ENCODE measurements around the gene RABGAP1L.
"Not testable (repeated sequence)": the region's sequence is repeated elsewhere in the genome, so short reads cannot be mapped to it uniquely, and the experiment has no call there.

Gene RABGAP1L

DNA sequence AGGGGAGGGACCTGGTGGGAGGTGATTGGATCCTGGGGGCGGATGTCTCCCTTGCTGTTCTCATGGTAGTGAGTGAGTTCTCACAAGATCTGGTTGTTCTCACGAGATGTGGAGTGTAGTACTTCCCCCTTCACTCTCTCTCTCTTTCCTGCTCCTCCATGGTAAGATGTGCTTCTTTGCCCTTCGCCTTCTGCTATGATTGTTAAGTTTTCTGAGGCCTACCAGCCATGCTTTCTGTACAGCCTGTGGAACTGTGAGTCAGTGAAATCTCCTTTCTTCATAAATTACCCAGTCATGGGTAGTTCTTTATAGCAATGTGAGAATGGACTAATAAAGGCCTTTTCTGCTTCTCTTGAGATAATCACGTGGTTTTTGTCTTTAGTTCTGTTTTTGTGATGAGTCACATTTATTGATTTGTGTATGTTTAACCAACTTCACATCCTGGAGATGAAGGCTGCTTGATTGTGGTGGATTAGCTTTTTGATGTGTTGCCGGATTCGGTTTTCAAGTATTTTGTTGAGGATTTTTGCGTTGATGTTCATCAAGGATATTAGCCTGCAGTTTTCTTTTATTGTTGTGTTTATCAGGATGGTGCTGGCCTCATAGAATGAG, 45.5 kb downstream of the RABGAP1L start:
- no peak for DNase-seq

DNA sequence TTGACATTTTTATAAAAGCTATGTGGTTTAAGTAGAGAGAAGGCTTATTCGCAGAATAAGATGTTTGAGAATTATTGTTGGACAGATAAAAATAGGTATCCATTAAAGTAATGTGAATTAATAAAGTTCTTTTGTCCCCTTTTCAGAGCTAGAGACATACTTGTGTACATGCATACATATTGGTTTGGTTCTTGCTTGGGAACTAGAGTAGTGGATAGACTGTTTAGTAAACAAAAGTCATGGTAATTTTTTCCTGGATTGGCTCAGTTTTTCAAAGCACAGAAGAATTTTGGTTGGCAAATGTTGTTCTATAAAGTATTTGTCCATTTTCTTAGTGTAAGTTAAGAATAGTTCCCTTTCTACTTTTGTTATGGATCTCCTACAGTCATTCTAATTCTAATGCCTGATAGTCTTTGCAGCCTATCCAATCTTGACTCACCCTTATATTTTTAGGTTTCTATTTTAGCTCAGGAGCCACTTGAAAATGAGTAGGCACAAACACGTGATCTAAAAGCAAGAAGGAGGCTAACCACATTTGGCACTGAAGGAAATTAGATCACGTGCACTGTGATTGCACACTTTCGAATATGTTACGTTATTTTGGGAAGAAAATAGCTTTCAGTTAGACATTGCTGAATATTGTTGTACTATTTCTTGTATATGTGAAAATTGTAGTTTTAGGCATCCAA, 47.0 kb downstream of the RABGAP1L start:
- no peak for DNase-seq

- no peak for DNase-seq
These were observed 50.2 kb downstream of the RABGAP1L start for GRCh38 chr1:174209347-174210187.

GRCh38 chr1:174211486-174211885, 52.2 kb downstream of the RABGAP1L start:
- no peak for DNase-seq

DNA sequence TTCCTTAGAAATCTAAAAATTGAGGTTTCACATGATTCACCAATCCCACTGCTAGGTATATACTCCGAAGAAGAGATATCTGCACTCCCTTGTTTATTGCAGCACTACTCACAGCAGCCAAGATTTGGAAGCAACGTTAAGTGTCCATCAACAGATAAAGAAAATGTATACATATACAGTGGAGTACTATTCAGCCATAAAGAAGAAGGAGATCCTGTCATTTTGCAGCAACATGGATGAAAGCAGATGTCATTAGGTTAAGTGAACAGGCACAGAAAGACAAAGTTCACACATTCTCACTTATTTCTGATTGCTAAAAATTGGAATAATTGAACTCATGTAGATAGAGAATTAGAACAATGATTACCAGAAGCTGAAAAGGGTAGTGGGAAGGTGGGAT, 56.4 kb downstream of the RABGAP1L start:
- DNase-seq = no peak

GRCh38 chr1:174217248-174217647, 57.9 kb downstream of the RABGAP1L start:
- DNase-seq = no peak

GRCh38 chr1:174217787-174218574, 58.7 kb downstream of the RABGAP1L start:
- DNase-seq = peak in 1 of 2 donors; percentile 41

DNA sequence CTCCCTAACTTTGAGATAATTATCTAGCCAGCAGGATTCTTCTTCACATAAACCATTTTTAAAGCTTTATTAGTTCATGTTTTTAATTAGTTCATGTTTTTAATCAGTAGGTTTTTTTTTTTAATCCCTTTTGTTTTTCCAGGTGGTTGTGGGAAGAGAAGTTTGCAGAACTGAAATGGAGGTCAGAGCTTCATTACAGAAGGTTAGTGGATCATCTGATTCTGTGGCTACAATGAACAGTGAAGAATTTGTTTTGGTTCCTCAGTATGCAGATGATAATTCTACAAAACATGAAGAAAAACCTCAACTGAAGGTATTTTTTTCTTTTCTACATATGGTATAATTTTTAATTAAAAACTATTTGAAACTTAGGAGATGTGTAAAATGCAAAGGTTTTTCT, 59.7 kb downstream of the RABGAP1L start:
- DNase-seq = no peak

- DNase-seq = no peak
These were observed 60.5 kb downstream of the RABGAP1L start for GRCh38 chr1:174219606-174220370.

DNA sequence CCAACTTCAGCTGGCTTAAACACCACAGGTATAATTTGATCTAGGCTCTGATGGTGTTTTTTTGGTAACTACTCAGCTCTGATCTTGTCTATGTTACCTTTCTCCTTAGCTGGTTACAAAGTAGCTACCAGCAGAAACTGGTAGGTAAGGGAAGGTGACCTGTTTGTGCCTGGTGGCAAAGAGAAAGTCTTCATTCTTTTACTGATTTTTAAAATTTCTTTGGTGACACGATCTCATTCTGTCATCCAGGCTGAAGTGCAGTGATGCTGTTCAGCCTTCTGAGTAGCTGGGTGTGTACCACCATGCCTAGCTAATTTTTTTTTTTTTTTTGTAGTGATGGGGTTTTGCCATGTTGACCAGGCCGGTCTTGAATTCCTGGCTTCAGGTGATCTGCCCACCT, 62.4 kb downstream of the RABGAP1L start:
- DNase-seq = no peak

DNA sequence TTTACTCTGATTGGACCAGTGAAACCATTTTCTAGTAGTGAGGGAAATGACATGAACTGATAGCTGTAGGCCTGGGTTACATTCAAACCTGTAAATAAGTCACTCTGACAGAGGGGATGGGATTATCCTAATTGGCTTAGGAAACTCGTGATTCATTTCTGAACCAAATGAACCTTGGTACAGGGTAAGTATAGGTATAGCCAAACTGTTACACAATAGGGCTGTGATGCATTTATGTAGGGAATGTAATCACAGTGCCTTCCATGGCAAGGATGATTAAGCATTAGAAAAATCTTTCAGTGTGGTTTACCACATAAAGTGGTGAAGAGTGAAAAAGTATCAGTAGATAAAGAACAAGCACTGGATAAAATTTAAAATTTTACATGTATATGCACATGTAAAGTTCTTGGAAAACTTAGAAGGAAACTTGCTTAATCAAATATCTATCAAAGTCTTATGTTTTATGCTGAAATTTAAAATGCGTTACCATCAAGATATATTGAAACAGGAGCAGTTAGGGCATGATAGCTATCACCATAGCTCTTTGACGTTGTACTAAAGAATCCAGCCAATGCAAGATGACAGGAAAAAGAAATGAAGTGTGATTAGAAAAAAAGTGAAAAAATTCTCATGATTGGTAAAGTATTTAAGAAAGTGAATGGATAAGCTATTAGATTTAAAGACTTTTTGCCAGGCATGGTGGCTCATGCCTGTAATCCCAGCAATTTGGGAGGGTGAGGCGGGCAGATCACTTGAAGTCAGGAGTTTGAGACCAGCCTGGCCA, 63.0 kb downstream of the RABGAP1L start:
- DNase-seq = no peak

GRCh38 chr1:174224641-174225040, 65.3 kb downstream of the RABGAP1L start:
- DNase-seq = no peak

- no peak for DNase-seq
These were observed 66.3 kb downstream of the RABGAP1L start for GRCh38 chr1:174225499-174226204.

GRCh38 chr1:174230399-174230798, 71.1 kb downstream of the RABGAP1L start:
- DNase-seq = no peak

- no peak for DNase-seq
These were observed 73.4 kb downstream of the RABGAP1L start for GRCh38 chr1:174232761-174233160.

- DNase-seq = not testable (repeated sequence)
These were observed 79.7 kb downstream of the RABGAP1L start for GRCh38 chr1:174238845-174239501.

DNA sequence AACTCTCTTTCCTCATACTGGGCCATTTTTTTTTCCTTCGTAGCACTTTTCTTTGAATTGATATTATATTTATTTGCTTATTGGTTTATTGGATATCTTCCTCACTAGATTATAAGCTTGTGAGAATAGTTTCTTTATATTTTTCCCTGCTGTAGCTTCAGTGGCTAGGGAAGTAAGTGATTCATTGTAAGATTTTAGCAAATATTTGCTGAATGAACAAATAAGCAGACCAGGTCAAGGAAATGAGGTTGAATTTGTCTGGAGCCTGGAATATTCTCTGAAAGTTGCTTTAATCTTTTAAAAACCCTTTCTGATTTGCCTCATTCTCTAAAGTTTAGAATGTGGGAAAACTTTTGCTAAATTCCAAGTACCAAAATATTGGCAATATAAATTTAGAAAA, 80.2 kb downstream of the RABGAP1L start:
- no peak for DNase-seq

DNA sequence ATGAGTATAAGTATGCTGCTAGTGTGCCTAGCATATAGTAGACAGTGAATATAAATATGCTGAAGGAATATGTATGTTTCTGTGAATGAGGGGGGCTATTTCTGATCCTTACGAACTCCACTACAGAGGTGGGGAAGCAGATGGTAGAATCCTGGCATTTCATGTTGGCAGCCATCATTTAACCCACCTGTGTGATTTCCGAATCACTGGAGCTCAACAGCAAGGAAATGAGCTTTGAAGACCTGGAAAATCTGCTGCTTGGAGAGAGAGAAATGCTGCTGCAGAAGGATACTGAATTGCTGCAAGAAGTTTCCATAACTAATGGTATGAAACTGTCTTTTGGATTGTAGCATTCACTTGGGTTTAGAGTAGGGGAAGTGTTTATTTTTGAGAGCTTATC, 83.5 kb downstream of the RABGAP1L start:
- no peak for DNase-seq

- DNase-seq = no peak
These were observed 84.2 kb downstream of the RABGAP1L start for GRCh38 chr1:174243451-174244000.

GRCh38 chr1:174244017-174244416, 84.7 kb downstream of the RABGAP1L start:
- DNase-seq = no peak
